ENCODE results near the gene FAS. TPM values are rescaled to one million over a fixed set of nuclear protein-coding genes. Genes with fewer than 3 reads are reported as not detected.

Gene FAS
- total and polyA plus RNA-seq, 4 experiments from 2014 or later = 42.4 to 80.6 (median 47.4) TPM

DNA sequence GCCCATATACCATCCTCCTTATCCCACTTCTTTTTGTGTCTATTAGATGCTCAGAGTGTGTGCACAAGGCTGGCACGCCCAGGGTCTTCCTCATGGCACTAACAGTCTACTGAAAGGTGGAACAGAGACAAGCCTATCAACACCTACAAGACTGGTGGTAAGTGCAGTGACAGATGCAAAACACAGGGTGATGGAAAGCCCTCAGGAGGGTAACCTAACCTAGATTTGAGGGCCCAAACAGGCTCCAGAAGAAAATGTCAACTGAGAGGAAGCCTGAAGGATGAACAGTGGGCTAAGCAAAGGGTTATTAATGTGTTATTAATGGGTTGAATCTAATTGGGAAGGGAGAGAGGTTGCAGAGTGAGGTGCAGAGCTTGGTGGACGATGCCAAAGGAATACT lies 1.2 kb upstream of the FAS start:
- H3K9me3 ChIP-seq (ENCODE audit: control insufficient read depth in 1 of 2, low read length in 2 of 2) = no peaks in the 10 kb centered on the region
- H3K4me3 Mint-ChIP-seq = peak overlapping the region; percentile 95 to 100 (median 99)
- H3K4me3 ChIP-seq (ENCODE audit: low read length in 2 of 2) = no peak overlapping the region
- no peaks in the 10 kb centered on the region for H3K27me3 Mint-ChIP-seq
- H3K27ac ChIP-seq (ENCODE audit: low read depth, low read length) = peak overlapping the region; percentile 93
- CTCF ChIA-PET (ENCODE audit: partially characterized antibody) = interaction anchor here (1.1 to 10.8 kb wide), 12 partner anchors 9 to 229 kb away, joined by 4 to 138 read pairs (median 14); no protein-coding TSS in a partner anchor
- H3K27me3 ChIP-seq (ENCODE audit: insufficient read depth, low read length) = no peaks in the 10 kb centered on the region
- peak overlapping the region; percentile 96 to 100 (median 97) for H3K27ac Mint-ChIP-seq
- peaks cover 0 to 14% of the 10 kb centered on the region in 2 donors for H3K36me3 Mint-ChIP-seq
- DNase-seq = no peak
- intact Hi-C loops (cut with micrococcal nuclease) = no loop called here
- peaks cover 0 to 9% (median 4%) of the 10 kb centered on the region in 8 donors for H3K9me3 Mint-ChIP-seq
- POLR2A ChIA-PET (ENCODE audit: partially characterized antibody) = interaction anchor here (1.2 to 6.1 kb wide), 17 partner anchors 9 to 228 kb away, joined by 3 to 114 read pairs (median 8); partner anchors contain the start of genes CH25H and STAMBPL1
- H3K36me3 ChIP-seq (ENCODE audit: insufficient read depth, low read length) = no peaks in the 10 kb centered on the region
- peaks cover 53 to 85% (median 64%) of the 10 kb centered on the region in 4 donors for H3K4me1 Mint-ChIP-seq
- peaks cover 67% of the 10 kb centered on the region for H3K4me1 ChIP-seq (ENCODE audit: insufficient read depth, low read length)

DNA sequence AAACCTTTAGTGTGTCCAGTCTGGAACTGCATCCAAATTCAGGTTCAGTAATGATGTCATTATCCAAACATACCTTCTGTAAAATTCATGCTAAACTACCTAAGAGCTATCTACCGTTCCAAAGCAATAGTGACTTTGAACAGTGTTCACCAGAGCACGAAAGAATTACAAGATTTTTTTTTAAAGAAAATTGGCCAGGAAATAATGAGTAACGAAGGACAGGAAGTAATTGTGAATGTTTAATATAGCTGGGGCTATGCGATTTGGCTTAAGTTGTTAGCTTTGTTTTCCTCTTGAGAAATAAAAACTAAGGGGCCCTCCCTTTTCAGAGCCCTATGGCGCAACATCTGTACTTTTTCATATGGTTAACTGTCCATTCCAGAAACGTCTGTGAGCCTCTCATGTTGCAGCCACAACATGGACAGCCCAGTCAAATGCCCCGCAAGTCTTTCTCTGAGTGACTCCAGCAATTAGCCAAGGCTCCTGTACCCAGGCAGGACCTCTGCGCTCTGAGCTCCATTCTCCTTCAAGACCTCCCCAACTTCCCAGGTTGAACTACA lies 694 bp upstream of the FAS start:
- Mint-ChIP-seq H3K36me3 (peaks cover 0 to 14% of the 10 kb centered on the region in 2 donors), H3K9me3 (peaks cover 0 to 9% (median 4%) of the 10 kb centered on the region in 8 donors), H3K4me1 (peaks cover 49 to 81% (median 61%) of the 10 kb centered on the region in 4 donors), H3K27ac (peak overlapping the region; percentile 96 to 100 (median 97)), H3K4me3 (peak overlapping the region; percentile 95 to 100 (median 99)), H3K27me3 (no peaks in the 10 kb centered on the region)
- POLR2A ChIA-PET (ENCODE audit: partially characterized antibody) = interaction anchor here (0.9 to 6.1 kb wide), 27 partner anchors 9 to 1127 kb away, joined by 3 to 114 read pairs (median 7); partner anchors contain the start of genes CH25H, KLLN, LIPA and PTEN
- intact Hi-C loops (cut with micrococcal nuclease) = loop anchor here (1.0 to 10.0 kb wide), 10 partner anchors 15 to 1171 kb away; partner anchors contain the start of genes ATAD1, IFIT5, KIF20B and RNLS
- no peak for DNase-seq
- peak overlapping the region; percentile 93 for H3K27ac ChIP-seq (ENCODE audit: low read depth, low read length)
- CTCF ChIA-PET (ENCODE audit: partially characterized antibody) = interaction anchor here (1.1 to 10.8 kb wide), 18 partner anchors 10 to 229 kb away, joined by 3 to 138 read pairs (median 6); no protein-coding TSS in a partner anchor
- no peaks in the 10 kb centered on the region for H3K27me3 ChIP-seq (ENCODE audit: insufficient read depth, low read length)
- H3K9me3 ChIP-seq (ENCODE audit: control insufficient read depth in 1 of 2, low read length in 2 of 2) = no peaks in the 10 kb centered on the region
- peak overlapping the region; percentile 68 to 81 for H3K4me3 ChIP-seq (ENCODE audit: low read length in 2 of 2)
- no peaks in the 10 kb centered on the region for H3K36me3 ChIP-seq (ENCODE audit: insufficient read depth, low read length)
- H3K4me1 ChIP-seq (ENCODE audit: insufficient read depth, low read length) = peaks cover 65% of the 10 kb centered on the region

DNA sequence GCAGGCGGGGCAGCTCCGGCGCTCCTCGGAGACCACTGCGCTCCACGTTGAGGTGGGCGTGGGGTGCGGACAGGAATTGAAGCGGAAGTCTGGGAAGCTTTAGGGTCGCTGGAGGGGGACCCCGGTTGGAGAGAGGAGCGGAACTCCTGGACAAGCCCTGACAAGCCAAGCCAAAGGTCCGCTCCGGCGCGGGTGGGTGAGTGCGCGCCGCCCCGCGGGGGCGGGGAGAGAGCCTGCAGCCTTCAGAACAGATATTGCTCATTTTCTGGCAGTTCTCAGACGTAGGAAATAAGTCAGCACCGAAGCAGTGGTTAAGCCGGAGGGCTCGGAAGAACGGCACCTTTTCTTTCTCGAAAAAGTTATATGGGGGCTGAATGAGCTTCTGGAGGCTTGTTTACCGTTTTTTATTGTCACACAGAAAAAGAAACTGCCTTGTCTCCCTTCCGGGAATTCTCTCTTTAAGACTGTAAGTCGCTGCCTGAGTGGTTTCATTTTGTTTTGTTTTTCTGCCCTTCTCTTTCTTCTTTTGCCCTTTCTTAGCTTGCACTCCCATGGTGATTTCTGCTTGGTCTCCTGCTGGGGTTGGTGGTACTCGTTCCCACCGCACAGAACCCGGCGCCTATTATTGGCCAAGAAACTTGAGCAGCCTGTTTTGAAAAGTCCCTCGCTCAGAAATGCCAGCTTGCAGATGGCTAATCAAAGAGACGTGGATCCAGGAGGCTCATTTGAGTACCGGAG lies 732 bp downstream of the FAS start:
- H3K9me3 Mint-ChIP-seq = peaks cover 0 to 6% (median 3%) of the 10 kb centered on the region in 8 donors
- no peaks in the 10 kb centered on the region for H3K27me3 Mint-ChIP-seq
- intact Hi-C loops (cut with micrococcal nuclease) = loop anchor here (1.0 to 10.0 kb wide), 9 partner anchors 10 to 1173 kb away; partner anchors contain the start of genes ATAD1, IFIT5, KIF20B and RNLS
- ChIA-PET CTCF (ENCODE audit: partially characterized antibody) (interaction anchor here (1.0 to 10.8 kb wide), 20 partner anchors 9 to 227 kb away, joined by 3 to 138 read pairs (median 6); partner anchors contain the start of genes CH25H and STAMBPL1), POLR2A (ENCODE audit: partially characterized antibody) (interaction anchor here (0.6 to 6.1 kb wide), 28 partner anchors 10 to 1129 kb away, joined by 3 to 114 read pairs (median 8); partner anchors contain the start of genes CH25H, IFIT5, KLLN and LIPA)
- Histone ChIP-seq H3K4me1 (ENCODE audit: insufficient read depth, low read length) (peaks cover 76% of the 10 kb centered on the region), H3K4me3 (ENCODE audit: low read length in 2 of 2) (peak overlapping the region; percentile 68 to 81), H3K9me3 (ENCODE audit: control insufficient read depth in 1 of 2, low read length in 2 of 2) (no peaks in the 10 kb centered on the region), H3K27ac (ENCODE audit: low read depth, low read length) (peak overlapping the region; percentile 93), H3K27me3 (ENCODE audit: insufficient read depth, low read length) (no peaks in the 10 kb centered on the region), H3K36me3 (ENCODE audit: insufficient read depth, low read length) (no peaks in the 10 kb centered on the region)
- H3K36me3 Mint-ChIP-seq = peaks cover 0 to 14% of the 10 kb centered on the region in 2 donors
- peaks cover 57 to 86% (median 67%) of the 10 kb centered on the region in 4 donors for H3K4me1 Mint-ChIP-seq
- peak overlapping the region; percentile 94 to 100 (median 97) for H3K27ac Mint-ChIP-seq
- DNase-seq = peak; percentile 57 to 79 (median 61)
- H3K4me3 Mint-ChIP-seq = peak overlapping the region; percentile 95 to 100 (median 99)

DNA sequence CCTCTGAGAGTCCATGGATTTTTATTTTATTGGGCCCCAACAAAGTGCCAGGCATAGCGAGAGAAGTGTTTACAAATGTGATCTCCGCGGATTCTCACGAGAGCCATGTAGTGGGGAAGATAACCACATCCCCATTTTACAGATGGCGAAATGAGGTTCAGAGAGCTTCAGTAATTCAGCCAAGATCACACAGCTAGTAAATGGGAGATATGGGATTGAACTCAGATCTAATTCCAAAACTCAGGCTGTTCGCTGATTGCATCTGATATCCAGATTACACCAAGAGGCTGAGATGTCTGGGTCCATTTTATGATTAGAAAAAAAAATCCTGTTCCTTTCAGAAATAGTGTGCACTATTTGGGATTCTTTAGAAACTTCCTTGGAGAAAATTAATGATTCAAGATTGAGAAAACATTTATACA lies 1.3 kb downstream of the FAS start:
- peak overlapping the region; percentile 94 to 100 (median 97) for H3K27ac Mint-ChIP-seq
- H3K9me3 ChIP-seq (ENCODE audit: control insufficient read depth in 1 of 2, low read length in 2 of 2) = no peaks in the 10 kb centered on the region
- peak overlapping the region; percentile 93 for H3K27ac ChIP-seq (ENCODE audit: low read depth, low read length)
- no peaks in the 10 kb centered on the region for H3K36me3 ChIP-seq (ENCODE audit: insufficient read depth, low read length)
- no peaks in the 10 kb centered on the region for H3K27me3 Mint-ChIP-seq
- peaks cover 0 to 12% of the 10 kb centered on the region in 2 donors for H3K36me3 Mint-ChIP-seq
- H3K27me3 ChIP-seq (ENCODE audit: insufficient read depth, low read length) = no peaks in the 10 kb centered on the region
- no peak for DNase-seq
- peak overlapping the region; percentile 68 to 81 for H3K4me3 ChIP-seq (ENCODE audit: low read length in 2 of 2)
- H3K9me3 Mint-ChIP-seq = peaks cover 0 to under 1% (median 0%) of the 10 kb centered on the region in 8 donors
- H3K4me3 Mint-ChIP-seq = peak overlapping the region; percentile 95 to 100 (median 99)
- CTCF ChIA-PET (ENCODE audit: partially characterized antibody) = interaction anchor here (1.0 to 10.8 kb wide), 15 partner anchors 8 to 226 kb away, joined by 3 to 138 read pairs (median 9); partner anchors contain the start of genes CH25H and STAMBPL1
- POLR2A ChIA-PET (ENCODE audit: partially characterized antibody) = interaction anchor here (0.7 to 6.1 kb wide), 18 partner anchors 9 to 1129 kb away, joined by 3 to 114 read pairs (median 14); partner anchors contain the start of genes CH25H, KLLN, LIPA and PTEN
- H3K4me1 Mint-ChIP-seq = peaks cover 59 to 87% (median 69%) of the 10 kb centered on the region in 4 donors
- peaks cover 76% of the 10 kb centered on the region for H3K4me1 ChIP-seq (ENCODE audit: insufficient read depth, low read length)
- intact Hi-C loops (cut with micrococcal nuclease) = loop anchor here (1.0 to 10.0 kb wide), 10 partner anchors 9 to 1173 kb away; partner anchors contain the start of genes ATAD1, IFIT5, KIF20B and KLLN

DNA sequence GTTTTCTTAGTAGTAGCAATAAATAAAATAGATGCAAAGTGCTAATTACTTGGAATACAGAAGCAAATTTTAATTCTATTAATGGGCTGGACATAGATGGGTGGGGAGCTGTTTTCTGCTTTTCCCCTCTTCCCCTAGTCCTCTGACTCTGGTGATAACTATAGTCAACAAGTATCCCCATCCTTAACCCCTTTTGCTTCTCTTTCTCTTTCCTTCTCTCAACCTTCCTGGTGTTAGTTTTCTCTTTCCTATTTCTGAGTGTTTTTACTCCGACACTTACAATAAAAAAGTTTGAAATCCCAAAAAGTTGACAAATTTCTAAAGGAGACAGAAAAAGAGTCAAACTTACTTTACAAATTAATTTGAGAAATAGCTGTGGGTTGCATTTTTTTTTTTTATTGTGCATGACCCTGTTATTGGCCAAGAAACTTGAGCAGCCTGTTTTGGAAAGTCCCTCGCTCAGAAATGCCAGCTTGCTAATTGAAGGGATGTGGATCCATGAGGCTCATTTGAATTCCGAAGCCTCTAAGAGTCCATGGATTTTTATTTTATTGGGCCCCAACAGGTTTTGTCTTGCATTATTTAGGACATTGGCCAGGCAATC lies 2.4 kb downstream of the FAS start:
- POLR2A ChIA-PET (ENCODE audit: partially characterized antibody) = interaction anchor here (0.5 to 6.1 kb wide), 13 partner anchors 8 to 296 kb away, joined by 3 to 114 read pairs (median 14); partner anchors contain the start of gene STAMBPL1
- no peaks in the 10 kb centered on the region for H3K27me3 Mint-ChIP-seq
- H3K9me3 Mint-ChIP-seq = no peaks in the 10 kb centered on the region
- peaks cover 0 to 12% of the 10 kb centered on the region in 2 donors for H3K36me3 Mint-ChIP-seq
- no peaks in the 10 kb centered on the region for H3K27me3 ChIP-seq (ENCODE audit: insufficient read depth, low read length)
- no peaks in the 10 kb centered on the region for H3K9me3 ChIP-seq (ENCODE audit: control insufficient read depth in 1 of 2, low read length in 2 of 2)
- intact Hi-C loops (cut with micrococcal nuclease) = loop anchor here (2.0 to 10.0 kb wide), 7 partner anchors 111 to 1130 kb away; partner anchors contain the start of genes IFIT5, KIF20B, KLLN and PTEN
- peak overlapping the region in 1 of 2 donors; percentile 48 for H3K4me3 ChIP-seq (ENCODE audit: low read length in 2 of 2)
- peaks cover 76% of the 10 kb centered on the region for H3K4me1 ChIP-seq (ENCODE audit: insufficient read depth, low read length)
- DNase-seq = peak in 1 of 5 donors; percentile 58
- peak overlapping the region; percentile 93 for H3K27ac ChIP-seq (ENCODE audit: low read depth, low read length)
- CTCF ChIA-PET (ENCODE audit: partially characterized antibody) = interaction anchor here (1.1 to 10.8 kb wide), 9 partner anchors 7 to 224 kb away, joined by 3 to 138 read pairs (median 7); partner anchors contain the start of gene CH25H
- H3K27ac Mint-ChIP-seq = peak overlapping the region; percentile 54 to 100 (median 84)
- peaks cover 62 to 88% (median 70%) of the 10 kb centered on the region in 4 donors for H3K4me1 Mint-ChIP-seq
- peak overlapping the region; percentile 81 to 99 (median 87) for H3K4me3 Mint-ChIP-seq
- H3K36me3 ChIP-seq (ENCODE audit: insufficient read depth, low read length) = no peaks in the 10 kb centered on the region

DNA sequence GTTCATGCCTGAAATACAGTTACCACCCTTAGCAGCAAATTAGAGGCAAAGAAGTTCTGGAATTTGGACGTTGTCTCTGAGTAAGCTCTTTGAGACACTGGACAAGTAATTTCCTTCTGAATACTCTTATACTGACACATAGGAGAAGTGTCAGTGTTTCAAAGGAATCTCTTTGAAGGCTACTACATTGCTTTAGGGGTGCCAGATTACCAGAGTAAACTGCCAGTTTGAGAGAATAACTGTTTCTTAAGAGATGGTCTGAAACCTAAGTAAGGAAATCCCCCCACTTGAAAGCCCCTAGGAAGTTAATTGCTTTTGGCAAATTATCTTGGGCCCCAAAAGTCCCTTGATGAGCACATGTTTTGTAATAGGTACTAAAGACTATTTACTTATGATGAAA lies 3.4 kb downstream of the FAS start:
- H3K36me3 Mint-ChIP-seq = peaks cover under 1 to 12% of the 10 kb centered on the region in 2 donors
- peak in 1 of 5 donors; percentile 58 for DNase-seq
- no peaks in the 10 kb centered on the region for H3K36me3 ChIP-seq (ENCODE audit: insufficient read depth, low read length)
- ChIA-PET POLR2A (ENCODE audit: partially characterized antibody) (interaction anchor here (0.5 to 6.1 kb wide), 12 partner anchors 7 to 114 kb away, joined by 3 to 114 read pairs (median 4); partner anchors contain the start of gene STAMBPL1), CTCF (ENCODE audit: partially characterized antibody) (interaction anchor here (1.0 to 10.8 kb wide), 8 partner anchors 9 to 158 kb away, joined by 3 to 138 read pairs (median 5); no protein-coding TSS in a partner anchor)
- H3K27me3 Mint-ChIP-seq = no peaks in the 10 kb centered on the region
- H3K9me3 ChIP-seq (ENCODE audit: control insufficient read depth in 1 of 2, low read length in 2 of 2) = no peaks in the 10 kb centered on the region
- peak overlapping the region in 1 of 2 donors; percentile 12 for H3K4me3 ChIP-seq (ENCODE audit: low read length in 2 of 2)
- peak overlapping the region; percentile 21 to 88 (median 63) for H3K4me3 Mint-ChIP-seq
- intact Hi-C loops (cut with micrococcal nuclease) = loop anchor here (5.0 to 10.0 kb wide), 6 partner anchors 112 to 799 kb away; partner anchors contain the start of genes IFIT5, KIF20B, RNLS and STAMBPL1
- no peaks in the 10 kb centered on the region for H3K9me3 Mint-ChIP-seq
- H3K4me1 Mint-ChIP-seq = peaks cover 53 to 85% (median 68%) of the 10 kb centered on the region in 4 donors
- H3K27me3 ChIP-seq (ENCODE audit: insufficient read depth, low read length) = no peaks in the 10 kb centered on the region
- peak overlapping the region; percentile 93 for H3K27ac ChIP-seq (ENCODE audit: low read depth, low read length)
- peak overlapping the region; percentile 13 to 100 (median 83) for H3K27ac Mint-ChIP-seq
- peaks cover 74% of the 10 kb centered on the region for H3K4me1 ChIP-seq (ENCODE audit: insufficient read depth, low read length)

Data from CD4-positive, alpha-beta memory T cell (primary cell).